ENCODE measurements around the gene TRAPPC4.
A peak's percentile ranks its signal among the peaks of the same experiment; 100 is the strongest.
"Not testable (repeated sequence)": the region's sequence is repeated elsewhere in the genome, so short reads cannot be mapped to it uniquely, and the experiment has no call there.

The TRAPPC4 gene

DNA sequence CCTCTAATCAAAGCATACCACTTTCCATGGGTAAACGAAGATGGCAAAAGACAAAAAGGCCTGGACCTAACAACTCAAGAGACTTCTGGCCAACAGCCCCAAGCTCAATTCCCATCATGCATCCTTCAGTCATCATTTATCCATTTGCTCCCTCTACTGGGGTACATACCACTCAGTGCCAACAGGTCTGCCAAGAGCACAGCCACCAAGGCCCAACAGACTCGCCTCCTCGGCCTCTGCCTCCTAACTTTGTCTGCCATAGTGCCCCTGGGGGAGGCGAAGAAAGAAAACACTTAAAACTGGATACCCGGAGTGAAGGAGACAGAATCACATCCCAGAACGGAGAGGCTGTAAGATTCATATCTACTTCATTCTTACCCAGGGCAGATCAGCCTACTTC is 37.3 kb downstream of the TRAPPC4 start:
- TF ChIP-seq, protein P1, sequence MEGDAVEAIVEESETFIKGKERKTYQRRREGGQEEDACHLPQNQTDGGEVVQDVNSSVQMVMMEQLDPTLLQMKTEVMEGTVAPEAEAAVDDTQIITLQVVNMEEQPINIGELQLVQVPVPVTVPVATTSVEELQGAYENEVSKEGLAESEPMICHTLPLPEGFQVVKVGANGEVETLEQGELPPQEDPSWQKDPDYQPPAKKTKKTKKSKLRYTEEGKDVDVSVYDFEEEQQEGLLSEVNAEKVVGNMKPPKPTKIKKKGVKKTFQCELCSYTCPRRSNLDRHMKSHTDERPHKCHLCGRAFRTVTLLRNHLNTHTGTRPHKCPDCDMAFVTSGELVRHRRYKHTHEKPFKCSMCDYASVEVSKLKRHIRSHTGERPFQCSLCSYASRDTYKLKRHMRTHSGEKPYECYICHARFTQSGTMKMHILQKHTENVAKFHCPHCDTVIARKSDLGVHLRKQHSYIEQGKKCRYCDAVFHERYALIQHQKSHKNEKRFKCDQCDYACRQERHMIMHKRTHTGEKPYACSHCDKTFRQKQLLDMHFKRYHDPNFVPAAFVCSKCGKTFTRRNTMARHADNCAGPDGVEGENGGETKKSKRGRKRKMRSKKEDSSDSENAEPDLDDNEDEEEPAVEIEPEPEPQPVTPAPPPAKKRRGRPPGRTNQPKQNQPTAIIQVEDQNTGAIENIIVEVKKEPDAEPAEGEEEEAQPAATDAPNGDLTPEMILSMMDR (IDR thresholded peaks at IDR 0.05; ENCODE audit: low read depth, low read length): peak; percentile 12
- peak; percentile 43 to 50 for DNase-seq (ENCODE audit: low read depth in 2 of 2)
- H3K4me3 ChIP-seq (replicated peaks in 1 of 2; ENCODE audit: low read depth in 2 of 2, low read length in 2 of 2): peak overlapping the region; percentile 87 to 93

DNA sequence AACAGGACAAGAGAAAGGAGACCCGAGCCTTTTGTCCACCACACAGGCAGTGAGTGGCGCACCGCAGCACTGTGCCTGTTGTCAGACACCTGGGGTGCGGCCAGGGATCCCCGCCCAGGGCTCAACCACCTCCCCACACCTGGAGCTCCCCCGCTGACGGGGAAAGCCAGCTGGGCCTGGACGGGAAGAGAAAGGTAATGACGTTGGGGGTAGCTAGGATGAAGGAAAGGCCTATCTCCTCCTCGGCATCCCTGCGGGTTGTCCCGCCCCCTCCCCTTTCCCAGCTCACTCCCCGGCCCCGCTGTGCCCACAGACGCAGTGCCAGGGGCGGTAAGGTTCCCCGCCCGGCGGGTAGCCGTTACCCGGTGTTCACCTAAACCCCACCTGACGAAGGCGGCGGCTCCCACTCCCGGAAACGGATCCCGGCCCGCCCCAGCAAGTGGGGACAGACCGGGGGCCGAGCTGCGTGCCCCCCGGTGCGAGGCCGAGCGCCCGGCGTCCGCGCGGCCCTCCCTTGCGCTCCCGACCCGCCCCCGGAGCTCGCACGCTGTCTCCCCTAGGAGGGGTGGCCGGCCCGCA is 37.9 kb downstream of the TRAPPC4 start:
- TF ChIP-seq, protein P1 (IDR thresholded peaks at IDR 0.05; ENCODE audit: low read depth, low read length): no peak
- peak; percentile 5 to 7 for DNase-seq (ENCODE audit: low read depth in 2 of 2)
- peak overlapping the region; percentile 87 to 93 for H3K4me3 ChIP-seq (replicated peaks in 1 of 2; ENCODE audit: low read depth in 2 of 2, low read length in 2 of 2)

DNA sequence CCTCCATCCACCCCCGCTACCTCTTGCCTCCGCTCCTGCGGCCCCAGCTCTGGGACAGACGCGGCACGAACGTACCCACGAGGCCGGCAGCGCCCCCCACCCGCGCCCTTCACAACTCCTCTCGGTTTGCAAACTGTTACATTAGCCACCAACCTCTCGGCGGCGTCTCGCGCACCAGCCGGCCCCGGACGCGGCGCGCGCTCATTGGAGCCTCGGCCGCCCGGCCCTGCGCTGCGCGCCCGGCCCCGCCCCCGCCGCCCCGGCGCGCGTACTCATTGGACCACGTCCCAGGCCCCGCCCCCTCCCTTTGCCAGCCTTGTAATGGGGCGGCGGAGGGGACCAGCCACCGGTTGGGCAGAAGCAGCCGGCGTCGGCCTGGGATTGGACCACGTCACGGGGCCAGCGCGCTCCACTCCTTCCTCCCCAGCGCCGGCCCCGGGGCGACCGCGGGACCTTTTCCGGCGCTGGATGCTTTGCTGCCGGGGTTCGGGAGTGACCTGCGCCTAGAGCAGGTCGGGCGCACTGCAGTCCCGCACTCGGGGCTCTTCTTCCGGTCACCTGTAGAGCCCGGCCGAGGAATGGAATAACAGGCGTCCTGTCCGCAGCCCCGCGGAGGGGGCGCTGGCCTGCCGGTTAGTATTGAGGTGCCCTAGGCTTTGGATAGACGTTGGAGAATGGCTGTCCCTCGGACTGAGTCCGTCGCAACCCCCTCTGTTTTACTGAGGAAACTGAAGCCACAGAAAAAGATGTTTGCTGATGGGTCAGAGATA is 38.6 kb downstream of the TRAPPC4 start, which contains the start of gene HYOU1:
HYOU1 (minus strand) TSS at position 206 of the 770 bp plus-strand sequence. CDS start 1,045 bp downstream, outside the sequence.
- H3K4me3 ChIP-seq (replicated peaks in 1 of 2; ENCODE audit: low read depth in 2 of 2, low read length in 2 of 2): peak within 1 kb of the TSS; percentile 87 to 93
- peak; percentile 96 to 97 for DNase-seq (ENCODE audit: low read depth in 2 of 2)
- TF ChIP-seq, protein P1 (IDR thresholded peaks at IDR 0.05; ENCODE audit: low read depth, low read length): peak; percentile 29

DNA sequence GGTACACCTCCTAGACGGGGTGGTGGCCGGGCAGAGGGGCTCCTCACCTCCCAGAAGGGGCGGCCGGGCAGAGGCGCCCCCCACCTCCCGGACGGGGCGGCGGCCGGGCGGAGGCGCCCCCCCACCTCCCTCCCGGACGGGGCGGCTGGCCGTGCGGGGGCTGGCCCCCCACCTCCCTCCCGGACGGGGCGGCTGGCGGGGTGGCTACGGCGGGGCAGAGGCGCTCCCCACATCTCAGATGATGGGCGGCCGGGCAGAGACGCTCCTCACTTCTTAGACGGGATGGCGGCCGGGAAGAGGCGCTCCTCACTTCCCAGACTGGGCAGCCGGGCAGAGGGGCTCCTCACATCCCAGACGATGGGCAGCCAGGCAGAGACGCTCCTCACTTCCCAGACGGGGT is 40.6 kb downstream of the TRAPPC4 start:
- not testable (repeated sequence) for DNase-seq (ENCODE audit: low read depth in 2 of 2); H3K4me3 ChIP-seq (replicated peaks in 1 of 2; ENCODE audit: low read depth in 2 of 2, low read length in 2 of 2)

DNA sequence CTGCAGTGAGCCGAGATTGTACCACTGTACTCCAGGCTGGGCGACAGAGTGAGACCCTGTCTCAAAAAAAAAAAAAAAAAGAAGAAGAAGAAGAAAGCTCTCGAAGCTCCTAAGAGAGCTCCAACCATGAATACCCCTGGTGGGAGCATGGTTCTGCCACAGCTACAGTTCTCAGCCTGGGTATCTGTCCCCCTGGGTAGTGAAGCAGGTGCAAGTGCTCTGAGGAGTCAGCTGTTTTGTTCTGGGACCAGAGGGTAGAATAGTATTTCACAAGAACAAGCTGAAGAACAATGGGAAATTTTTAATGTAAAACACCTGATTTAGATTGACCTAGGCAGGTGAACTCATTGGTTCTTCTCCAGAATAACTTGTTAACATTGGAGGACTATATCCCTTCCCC is 42.7 kb downstream of the TRAPPC4 start:
- no peak overlapping the region for H3K4me3 ChIP-seq (replicated peaks in 1 of 2; ENCODE audit: low read depth in 2 of 2, low read length in 2 of 2)
- TF ChIP-seq, protein P1 (IDR thresholded peaks at IDR 0.05; ENCODE audit: low read depth, low read length): no peak
- DNase-seq (ENCODE audit: low read depth in 2 of 2): no peak

DNA sequence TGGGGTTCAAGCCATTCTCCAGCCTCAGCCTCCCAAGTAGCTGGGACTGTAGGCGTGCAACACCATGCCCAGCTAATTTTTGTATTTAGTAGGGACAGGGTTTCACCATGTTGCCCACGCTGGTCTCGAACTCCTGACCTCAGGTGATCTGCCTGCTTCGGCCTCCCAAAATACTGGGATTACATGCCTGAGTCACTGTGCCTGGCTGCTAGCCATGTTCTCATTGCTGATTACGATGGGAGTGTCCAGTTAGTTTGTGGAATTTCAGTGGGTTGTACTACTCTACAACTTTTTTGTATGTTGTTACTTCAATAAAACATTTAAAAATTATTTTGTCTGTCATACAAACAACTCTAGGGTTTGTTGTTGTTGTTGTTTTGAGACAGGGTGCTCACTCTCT is 44.2 kb downstream of the TRAPPC4 start:
- no peak overlapping the region for H3K4me3 ChIP-seq (replicated peaks in 1 of 2; ENCODE audit: low read depth in 2 of 2, low read length in 2 of 2)
- TF ChIP-seq, protein P1 (IDR thresholded peaks at IDR 0.05; ENCODE audit: low read depth, low read length): no peak
- DNase-seq (ENCODE audit: low read depth in 2 of 2): peak; percentile 75 to 82

DNA sequence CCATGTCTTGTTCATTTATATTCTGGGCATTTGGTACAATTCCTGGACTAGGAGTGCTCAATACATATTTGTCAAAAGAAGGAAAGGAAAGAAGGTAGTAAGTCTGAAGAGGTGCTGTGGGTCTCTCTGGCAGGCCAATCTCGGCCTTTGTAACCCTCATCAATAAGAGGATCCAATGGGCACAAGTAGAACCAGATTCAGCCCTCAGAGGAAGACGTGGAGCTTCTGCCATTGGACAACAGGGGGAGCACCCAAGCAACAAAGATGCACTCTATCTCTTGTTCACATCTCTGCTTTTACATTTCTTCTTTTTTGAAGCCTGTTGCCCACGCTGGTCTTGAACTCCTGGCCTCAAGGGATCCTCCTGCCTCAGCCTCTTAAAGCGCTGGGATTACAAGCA is 46.8 kb downstream of the TRAPPC4 start:
- no peak overlapping the region for H3K4me3 ChIP-seq (replicated peaks in 1 of 2; ENCODE audit: low read depth in 2 of 2, low read length in 2 of 2)
- TF ChIP-seq, protein P1 (IDR thresholded peaks at IDR 0.05; ENCODE audit: low read depth, low read length): peak; percentile 56
- DNase-seq (ENCODE audit: low read depth in 2 of 2): peak; percentile 50 to 59
